Thymus (tissue), 11 donors: ENCODE results near the gene ANAPC16. TPM values are rescaled to one million over a fixed set of nuclear protein-coding genes. Genes with fewer than 3 reads are reported as not detected.
A peak's percentile ranks its signal among the peaks of the same experiment; 100 is the strongest.

Experiments used
- DNase-seq, 9 donors: peaks; one replicate each; pipeline ENCODE4 v3.0.0-alpha.2; 2013; ENCODE audit warnings: low spot score in 9 of 9, low read depth in 6 of 9, missing footprints in 1 of 9
- H3K27ac ChIP-seq, 2 donors: one replicate each; pipeline ENCODE4 v1.5.1; 2013; ENCODE audit warnings: control low read depth in 1 of 2, low read depth in 1 of 2, low read length in 1 of 2, mild to moderate bottlenecking in 1 of 2, moderate library complexity in 1 of 2
- H3K27me3 ChIP-seq, 2 donors: one replicate each; pipeline ENCODE4 v1.5.1; 2013; ENCODE audit warnings: low read length in 1 of 2; ENCODE audit not compliant: control insufficient read depth in 2 of 2, insufficient read depth in 1 of 2
- H3K36me3 ChIP-seq, 2 donors: one replicate each; pipeline ENCODE4 v1.5.1; 2013; ENCODE audit warnings: low read length in 1 of 2, mild to moderate bottlenecking in 1 of 2, moderate library complexity in 1 of 2; ENCODE audit not compliant: control insufficient read depth in 2 of 2, insufficient read depth in 2 of 2
- H3K4me1 ChIP-seq, 2 donors: one replicate each; pipeline ENCODE4 v1.5.1; 2013; ENCODE audit warnings: low read length in 2 of 2; ENCODE audit not compliant: control insufficient read depth in 2 of 2, insufficient read depth in 2 of 2
- H3K4me3 ChIP-seq, 2 donors: one replicate each; pipeline ENCODE4 v1.5.1; 2013; ENCODE audit warnings: low read length in 2 of 2, control low read depth in 1 of 2, mild to moderate bottlenecking in 1 of 2
- H3K9me3 ChIP-seq, 2 donors: one replicate each; pipeline ENCODE4 v1.5.1; 2013; ENCODE audit warnings: low read length in 1 of 2, mild to moderate bottlenecking in 1 of 2; ENCODE audit not compliant: control insufficient read depth in 2 of 2, insufficient read depth in 1 of 2
- WGBS: extraction: QIAGEN DNeasy Blood & Tissue Kit; methylation state at CpG from one replicate; pipeline ENCODE4 v1.1.7; 2013; 5-methylcytosine and 5-hydroxymethylcytosine counted together
- polyA plus RNA-seq: library from polyadenylated mRNA; stranded (reverse); fragments of 200-250 nt; gene quantifications from one replicate; pipeline ENCODE4 v1.2.3, GENCODE V29; 2013
- total RNA-seq: library from RNA; stranded (reverse); fragments of 120-200 nt; gene quantifications from one replicate; pipeline ENCODE4 v1.2.4, GENCODE V29; 2013
- donor health status: healthy.

The ANAPC16 gene
- total and polyA plus RNA-seq, 2 donors, result 137 to 349 TPM

- 92% methylated on average over 8 of the region's 8 CpGs for WGBS
- Histone ChIP-seq H3K27me3 (no peaks in the 10 kb centered on the region), H3K36me3 (peaks cover 46 to 69% of the 10 kb centered on the region in 2 donors), H3K4me3 (no peak overlapping the region), H3K4me1 (peaks cover 0 to 3% of the 10 kb centered on the region in 2 donors), H3K27ac (peak overlapping the region in 1 of 2 donors; percentile 30), H3K9me3 (no peaks in the 10 kb centered on the region)
- no peak for DNase-seq
Measured at GRCh38 chr10:72229261-72230251, 13.7 kb downstream of the ANAPC16 start.

GRCh38 chr10:72233621-72234020 lies 17.8 kb downstream of the ANAPC16 start:
- H3K4me3 ChIP-seq, result no peak overlapping the region
- no peaks in the 10 kb centered on the region for H3K27me3 ChIP-seq
- H3K9me3 ChIP-seq, result no peaks in the 10 kb centered on the region
- no peak for DNase-seq
- peaks cover 45 to 72% of the 10 kb centered on the region in 2 donors for H3K36me3 ChIP-seq
- peak overlapping the region in 1 of 2 donors; percentile 5 for H3K27ac ChIP-seq
- H3K4me1 ChIP-seq, result no peaks in the 10 kb centered on the region

GRCh38 chr10:72234560-72235095 lies 18.8 kb downstream of the ANAPC16 start:
- Histone ChIP-seq H3K4me1 (no peaks in the 10 kb centered on the region), H3K27ac (no peak overlapping the region), H3K4me3 (no peak overlapping the region), H3K36me3 (peaks cover 43 to 67% of the 10 kb centered on the region in 2 donors), H3K27me3 (no peaks in the 10 kb centered on the region), H3K9me3 (no peaks in the 10 kb centered on the region)
- 97% methylated on average over 6 of the region's 6 CpGs for WGBS
- DNase-seq, result no peak

- Histone ChIP-seq H3K4me3 (no peak overlapping the region), H3K4me1 (no peaks in the 10 kb centered on the region), H3K36me3 (peaks cover 36 to 56% of the 10 kb centered on the region in 2 donors), H3K27ac (no peak overlapping the region), H3K9me3 (no peaks in the 10 kb centered on the region), H3K27me3 (no peaks in the 10 kb centered on the region)
- no peak for DNase-seq
- 97% methylated on average over 6 of the region's 6 CpGs for WGBS
Measured at GRCh38 chr10:72235544-72236279, 19.9 kb downstream of the ANAPC16 start.

- Histone ChIP-seq H3K27ac (no peak overlapping the region), H3K36me3 (peaks cover 19 to 39% of the 10 kb centered on the region in 2 donors), H3K27me3 (no peaks in the 10 kb centered on the region), H3K9me3 (no peaks in the 10 kb centered on the region), H3K4me1 (peaks cover 6 to 9% of the 10 kb centered on the region in 2 donors), H3K4me3 (no peak overlapping the region)
- WGBS, result 97% methylated on average over 13 of the region's 13 CpGs
- DNase-seq, result no peak
Measured at GRCh38 chr10:72238392-72239175, 22.8 kb downstream of the ANAPC16 start.

- H3K27ac ChIP-seq, result peak overlapping the region in 1 of 2 donors; percentile 12
- WGBS, result 91% methylated on average over 1 of the region's 1 CpG
- H3K4me1 ChIP-seq, result peaks cover 14 to 17% of the 10 kb centered on the region in 2 donors
- H3K4me3 ChIP-seq, result no peak overlapping the region
- no peaks in the 10 kb centered on the region for H3K9me3 ChIP-seq
- H3K27me3 ChIP-seq, result no peaks in the 10 kb centered on the region
- H3K36me3 ChIP-seq, result peaks cover 14 to 31% of the 10 kb centered on the region in 2 donors
- no peak for DNase-seq
Measured at GRCh38 chr10:72239409-72239808, 23.6 kb downstream of the ANAPC16 start.

GRCh38 chr10:72240371-72240770 lies 24.6 kb downstream of the ANAPC16 start:
- WGBS, result 97% methylated on average over 7 of the region's 7 CpGs
- peaks cover 23 to 25% of the 10 kb centered on the region in 2 donors for H3K4me1 ChIP-seq

GRCh38 chr10:72241691-72242252 lies 26.0 kb downstream of the ANAPC16 start:
- Histone ChIP-seq H3K4me1 (peaks cover 33 to 35% of the 10 kb centered on the region in 2 donors), H3K4me3 (no peak overlapping the region), H3K9me3 (no peaks in the 10 kb centered on the region), H3K36me3 (peaks cover 5 to 11% of the 10 kb centered on the region in 2 donors), H3K27me3 (no peaks in the 10 kb centered on the region), H3K27ac (no peak overlapping the region)
- DNase-seq, result no peak
- 95% methylated on average over 8 of the region's 8 CpGs for WGBS

More at GRCh38 chr10:72240371-72240770, 24.6 kb downstream of the ANAPC16 start:
- no peaks in the 10 kb centered on the region for H3K27me3 ChIP-seq
- no peaks in the 10 kb centered on the region for H3K9me3 ChIP-seq
- no peak overlapping the region for H3K27ac ChIP-seq
- no peak for DNase-seq
- H3K4me3 ChIP-seq, result no peak overlapping the region
- H3K36me3 ChIP-seq, result peaks cover 10 to 25% of the 10 kb centered on the region in 2 donors
